Caco-2 (cell line): Measurements from ENCODE around the gene DNAJA3. TPM values are rescaled to one million over a fixed set of nuclear protein-coding genes. Genes with fewer than 3 reads are reported as not detected.
"Not testable (repeated sequence)": the region's sequence is repeated elsewhere in the genome, so short reads cannot be mapped to it uniquely, and the experiment has no call there.

Source experiments
- BruUV-seq: library from RNA; stranded (reverse); fragments of 400-500 nt; replicated peaks from 2 replicates; lab custom pipeline; 2021; lab: Mats Ljungman, UMichigan
- CTCF ChIA-PET: fragments of 300-600 bp; sonication (Branson Sonifier 250); formaldehyde crosslinking; loops from one replicate; lab custom pipeline; 2022; ENCODE audit warnings: antibody characterized with exemption; lab: Charles Lee
- POLR2A ChIA-PET: fragments of 300-600 bp; sonication (Branson Sonifier 250); formaldehyde crosslinking; loops from one replicate; lab custom pipeline; 2022; ENCODE audit warnings: antibody characterized with exemption; lab: Charles Lee
- DNase-seq, 2 experiments: peaks; one replicate each; pipeline versions ENCODE4 v3.0.0 to v3.0.0-alpha.2; 2020 to 2022
- H3K27me3 ChIP-seq: replicated peaks from 2 replicates; pipeline ENCODE4 v1.6.0; 2011; ENCODE audit warnings: low read length; ENCODE audit not compliant: control insufficient read depth, insufficient read depth
- H3K36me3 ChIP-seq: 2 replicates; pipeline ENCODE4 v1.5.1; 2011; ENCODE audit warnings: low read length; ENCODE audit not compliant: control insufficient read depth, insufficient read depth
- H3K4me1 ChIP-seq: fragments of 250-450 bp; sonication (Bioruptor Pico); 2 replicates; pipeline ENCODE4 v1.5.1; 2020; ENCODE audit warnings: mild to moderate bottlenecking
- H3K4me3 ChIP-seq: 2 replicates; pipeline ENCODE4 v1.5.1; 2011; ENCODE audit warnings: low read depth, mild to moderate bottlenecking, control low read depth, low read length
- H3K9me3 ChIP-seq: fragments of 250-450 bp; sonication (Bioruptor Pico); 2 replicates; pipeline ENCODE4 v1.5.1; 2020; ENCODE audit warnings: mild to moderate bottlenecking, moderate library complexity
- H3K27ac Mint-ChIP-seq: one replicate; pipeline ENCODE4 v1.8.0; 2022; ENCODE audit warnings: mixed read lengths; ENCODE audit not compliant: unreplicated experiment
- H3K27me3 Mint-ChIP-seq: one replicate; pipeline ENCODE4 v1.8.0; 2022; ENCODE audit warnings: mixed read lengths; ENCODE audit not compliant: insufficient read depth, unreplicated experiment
- H3K36me3 Mint-ChIP-seq: one replicate; pipeline ENCODE4 v1.8.0; 2022; ENCODE audit warnings: mild to moderate bottlenecking, mixed read lengths; ENCODE audit not compliant: insufficient read depth, unreplicated experiment
- H3K4me1 Mint-ChIP-seq: one replicate; pipeline ENCODE4 v1.8.0; 2022; ENCODE audit warnings: low read depth, mixed read lengths; ENCODE audit not compliant: unreplicated experiment
- H3K4me3 Mint-ChIP-seq: one replicate; pipeline ENCODE4 v1.8.0; 2022; ENCODE audit warnings: mild to moderate bottlenecking, moderate library complexity, mixed read lengths; ENCODE audit not compliant: unreplicated experiment
- H3K9me3 Mint-ChIP-seq: one replicate; pipeline ENCODE4 v1.8.0; 2022; ENCODE audit warnings: mixed read lengths; ENCODE audit not compliant: unreplicated experiment
- intact Hi-C: fragments of 100-400 bp; cut with micrococcal nuclease; formaldehyde crosslinking; loops from one replicate; pipeline ENCODE4 v1.10.0; 2022; ENCODE audit not compliant: unreplicated experiment
- total RNA-seq: library from RNA; stranded (reverse); gene quantifications from 2 replicates; pipeline ENCODE4 v1.2.3, GENCODE V29; 2022
- TF ChIP-seq, protein P1 (sequence below), 2 experiments: fragments of 200-600 bp in 1 of 2; IDR thresholded peaks; 1 replicate in 1 of 2; 2 replicates in 1 of 2; pipeline versions ENCODE4 v1.5.1 to v1.8.0; 2011 to 2022; ENCODE audit warnings: antibody characterized with exemption in 1 of 2, control low read depth in 1 of 2, inconsistent platforms in 1 of 2, low read depth in 1 of 2, low read length in 1 of 2, mild to moderate bottlenecking in 1 of 2, moderate library complexity in 1 of 2; ENCODE audit not compliant: insufficient read depth in 1 of 2, severe bottlenecking in 1 of 2, unreplicated experiment in 1 of 2

DNAJA3 gene
- total RNA-seq, 1 experiment from 2014 or later: 77.1 TPM

DNA sequence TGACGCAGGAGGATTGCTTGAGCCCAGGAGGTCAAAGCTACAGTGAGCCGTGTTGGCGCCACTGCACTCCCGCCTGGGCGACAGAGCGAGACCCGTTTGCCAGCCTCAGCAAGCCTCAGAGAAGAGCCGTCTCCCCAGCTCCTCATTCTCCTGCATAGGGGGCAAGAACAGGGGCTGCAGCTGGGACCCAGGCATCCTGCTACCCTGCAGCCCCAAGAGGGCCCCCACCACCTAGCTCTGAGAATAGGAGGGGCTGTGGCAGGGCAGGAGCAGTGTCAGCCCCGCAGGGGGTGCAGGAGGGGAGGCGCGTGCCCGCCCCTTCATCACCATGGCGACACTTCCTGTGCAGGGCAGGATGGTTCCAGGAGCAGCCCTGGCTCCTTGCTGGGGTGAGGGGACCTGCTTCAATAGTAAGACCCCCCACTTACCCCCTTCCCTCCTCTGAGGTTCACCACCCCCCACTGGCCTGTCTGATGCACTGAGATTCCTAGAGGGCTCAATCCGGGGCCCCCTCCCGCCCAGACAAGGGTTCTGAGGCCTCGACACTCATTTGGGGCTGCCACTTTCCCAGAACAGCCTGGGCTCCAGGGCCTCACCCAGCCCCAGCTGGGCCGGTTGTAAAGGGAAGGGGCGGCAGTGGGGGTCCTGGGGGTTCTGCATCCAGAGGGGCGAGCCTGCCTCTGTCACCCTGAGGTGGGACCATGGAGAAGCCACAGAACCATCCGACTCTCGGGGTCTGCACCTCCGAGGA, 33.9 kb upstream of the DNAJA3 start:
- TF ChIP-seq, protein P1, sequence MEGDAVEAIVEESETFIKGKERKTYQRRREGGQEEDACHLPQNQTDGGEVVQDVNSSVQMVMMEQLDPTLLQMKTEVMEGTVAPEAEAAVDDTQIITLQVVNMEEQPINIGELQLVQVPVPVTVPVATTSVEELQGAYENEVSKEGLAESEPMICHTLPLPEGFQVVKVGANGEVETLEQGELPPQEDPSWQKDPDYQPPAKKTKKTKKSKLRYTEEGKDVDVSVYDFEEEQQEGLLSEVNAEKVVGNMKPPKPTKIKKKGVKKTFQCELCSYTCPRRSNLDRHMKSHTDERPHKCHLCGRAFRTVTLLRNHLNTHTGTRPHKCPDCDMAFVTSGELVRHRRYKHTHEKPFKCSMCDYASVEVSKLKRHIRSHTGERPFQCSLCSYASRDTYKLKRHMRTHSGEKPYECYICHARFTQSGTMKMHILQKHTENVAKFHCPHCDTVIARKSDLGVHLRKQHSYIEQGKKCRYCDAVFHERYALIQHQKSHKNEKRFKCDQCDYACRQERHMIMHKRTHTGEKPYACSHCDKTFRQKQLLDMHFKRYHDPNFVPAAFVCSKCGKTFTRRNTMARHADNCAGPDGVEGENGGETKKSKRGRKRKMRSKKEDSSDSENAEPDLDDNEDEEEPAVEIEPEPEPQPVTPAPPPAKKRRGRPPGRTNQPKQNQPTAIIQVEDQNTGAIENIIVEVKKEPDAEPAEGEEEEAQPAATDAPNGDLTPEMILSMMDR (IDR thresholded peaks at IDR 0.05; ENCODE audit: insufficient read depth in 1 of 2, low read depth in 1 of 2, low read length in 1 of 2, severe bottlenecking in 1 of 2, unreplicated experiment in 1 of 2): no peak
- no peaks in the 10 kb centered on the region for H3K36me3 Mint-ChIP-seq
- DNase-seq: no peak
- peaks cover 13% of the 10 kb centered on the region for H3K4me1 ChIP-seq
- H3K4me3 ChIP-seq: no peak overlapping the region
- H3K27ac Mint-ChIP-seq: no peak overlapping the region
- no peaks in the 10 kb centered on the region for H3K9me3 ChIP-seq
- H3K4me1 Mint-ChIP-seq: no peaks in the 10 kb centered on the region
- no peaks in the 10 kb centered on the region for H3K27me3 Mint-ChIP-seq
- H3K27me3 ChIP-seq: no peaks in the 10 kb centered on the region
- no peaks in the 10 kb centered on the region for H3K9me3 Mint-ChIP-seq
- BruUV-seq: no TSS peak
- intact Hi-C loops: no loop called here
- CTCF ChIA-PET: no interaction called here
- POLR2A ChIA-PET: no interaction called here
- H3K4me3 Mint-ChIP-seq: no peak overlapping the region
- H3K36me3 ChIP-seq: peaks cover 1% of the 10 kb centered on the region

DNA sequence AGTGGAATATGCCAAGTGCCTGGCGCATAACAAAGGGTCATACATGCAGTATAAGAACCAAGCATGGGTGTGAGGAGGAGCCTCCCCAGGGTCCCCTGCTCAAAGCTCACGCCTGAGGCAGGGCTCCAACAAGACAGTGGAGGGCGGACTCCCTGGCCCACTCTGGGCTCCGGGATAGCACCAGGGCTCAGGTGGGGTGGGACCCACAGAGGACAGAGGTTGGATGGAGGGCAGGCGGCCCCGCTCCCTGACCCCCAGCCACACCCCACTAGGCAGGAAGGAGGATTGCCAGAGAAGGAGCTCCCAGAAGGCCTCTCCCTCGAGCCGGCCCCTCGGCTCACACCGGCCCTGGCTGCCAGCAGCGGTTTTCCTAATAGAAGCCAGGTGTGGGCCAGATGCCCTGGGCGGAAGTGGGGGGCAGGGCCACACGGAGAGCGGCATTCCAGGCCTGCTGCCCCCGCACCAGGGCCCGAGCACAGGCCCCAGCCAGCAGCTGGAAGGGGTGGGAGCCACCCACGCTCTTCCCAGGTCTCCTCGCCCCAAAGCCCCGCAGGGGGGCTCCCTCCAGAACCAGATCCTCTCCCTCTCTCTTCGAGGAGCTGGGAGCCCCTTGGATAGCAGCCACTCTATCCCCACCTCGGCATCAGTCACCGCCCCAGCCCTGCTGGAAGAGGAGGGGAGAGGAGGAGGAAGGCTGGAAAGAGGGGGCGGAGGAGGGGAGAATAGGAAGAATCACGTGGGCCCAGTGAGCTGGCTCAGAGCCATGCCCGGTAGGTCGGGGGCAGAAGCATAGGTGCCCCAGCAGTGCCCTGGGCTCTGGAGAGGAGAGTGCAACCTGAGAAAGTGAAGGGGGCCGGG, 33.1 kb upstream of the DNAJA3 start:
- POLR2A ChIA-PET: no interaction called here
- Mint-ChIP-seq H3K4me1 (no peaks in the 10 kb centered on the region), H3K36me3 (no peaks in the 10 kb centered on the region), H3K27me3 (no peaks in the 10 kb centered on the region), H3K4me3 (no peak overlapping the region), H3K27ac (no peak overlapping the region), H3K9me3 (no peaks in the 10 kb centered on the region)
- intact Hi-C loops: no loop called here
- CTCF ChIA-PET: no interaction called here
- no peaks in the 10 kb centered on the region for H3K9me3 ChIP-seq
- BruUV-seq: no TSS peak
- no peak overlapping the region for H3K4me3 ChIP-seq
- H3K36me3 ChIP-seq: peaks cover 1% of the 10 kb centered on the region
- DNase-seq: no peak
- H3K27me3 ChIP-seq: no peaks in the 10 kb centered on the region
- TF ChIP-seq, protein P1 (IDR thresholded peaks at IDR 0.05; ENCODE audit: insufficient read depth in 1 of 2, low read depth in 1 of 2, low read length in 1 of 2, severe bottlenecking in 1 of 2, unreplicated experiment in 1 of 2): no peak
- peaks cover 13% of the 10 kb centered on the region for H3K4me1 ChIP-seq

GRCh38 chr16:4393240-4393600, 32.4 kb upstream of the DNAJA3 start:
- H3K27me3 ChIP-seq: no peaks in the 10 kb centered on the region
- POLR2A ChIA-PET: no interaction called here
- DNase-seq: no peak
- Mint-ChIP-seq H3K36me3 (no peaks in the 10 kb centered on the region), H3K4me3 (no peak overlapping the region), H3K4me1 (no peaks in the 10 kb centered on the region), H3K9me3 (no peaks in the 10 kb centered on the region), H3K27me3 (no peaks in the 10 kb centered on the region), H3K27ac (no peak overlapping the region)
- H3K36me3 ChIP-seq: peaks cover 1% of the 10 kb centered on the region
- CTCF ChIA-PET: interaction anchor here (1.4 kb wide), 1 partner anchor 10 kb away, joined by 4 read pairs; no protein-coding TSS in a partner anchor
- no peaks in the 10 kb centered on the region for H3K9me3 ChIP-seq
- H3K4me3 ChIP-seq: no peak overlapping the region
- no TSS peak for BruUV-seq
- intact Hi-C loops: no loop called here
- TF ChIP-seq, protein P1 (IDR thresholded peaks at IDR 0.05; ENCODE audit: insufficient read depth in 1 of 2, low read depth in 1 of 2, low read length in 1 of 2, severe bottlenecking in 1 of 2, unreplicated experiment in 1 of 2): no peak
- peaks cover 8% of the 10 kb centered on the region for H3K4me1 ChIP-seq

DNA sequence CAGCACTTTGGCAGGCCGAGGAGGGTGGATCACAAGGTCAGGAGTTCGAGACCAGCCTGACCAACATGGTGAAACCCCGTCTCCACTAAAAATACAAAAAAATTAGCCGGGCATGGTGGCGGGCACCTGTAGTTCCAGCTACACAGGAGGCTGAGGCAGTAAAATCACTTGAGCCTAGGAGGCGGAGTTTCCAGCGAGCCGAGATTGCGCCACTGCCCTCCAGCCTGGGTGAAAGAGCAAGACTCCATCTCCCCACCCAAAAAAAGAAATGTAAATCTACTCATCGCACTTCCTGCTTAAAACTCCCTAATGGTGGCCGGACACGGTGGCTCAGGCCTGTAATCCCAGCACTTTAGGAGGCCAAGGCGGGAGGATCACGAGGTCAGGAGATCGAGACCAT, 31.8 kb upstream of the DNAJA3 start:
- H3K36me3 Mint-ChIP-seq, H3K4me3 Mint-ChIP-seq, intact Hi-C loops, DNase-seq, BruUV-seq, H3K4me1 Mint-ChIP-seq, H3K27me3 ChIP-seq, H3K36me3 ChIP-seq, H3K9me3 ChIP-seq, H3K9me3 Mint-ChIP-seq, H3K27me3 Mint-ChIP-seq, H3K27ac Mint-ChIP-seq, H3K4me3 ChIP-seq, H3K4me1 ChIP-seq, POLR2A ChIA-PET: not testable (repeated sequence)
- CTCF ChIA-PET: interaction anchor here (1.4 kb wide), 1 partner anchor 9 kb away, joined by 4 read pairs; no protein-coding TSS in a partner anchor
